ENCODE measurements around the gene AOC2. TPM values are rescaled to one million over a fixed set of nuclear protein-coding genes. Genes with fewer than 3 reads are reported as not detected.

AOC2 gene
- total RNA-seq, 3 donors from 2014 or later = 0.92 to 2.1 (median 0.96) TPM

GRCh38 chr17:42886283-42887176 lies 42.1 kb downstream of the AOC2 start:
- no peak for DNase-seq
- no peak for ATAC-seq
- Histone ChIP-seq H3K36me3 (ENCODE audit: low read depth) (no peaks in the 10 kb centered on the region), H3K4me3 (no peak overlapping the region), H3K9me3 (no peaks in the 10 kb centered on the region), H3K4me1 (ENCODE audit: low read depth) (no peaks in the 10 kb centered on the region)
- intact Hi-C loops (cut with DNase I, micrococcal nuclease) = no loop called here
- TF ChIP-seq CTCF (IDR thresholded peaks at IDR 0.05) = no peak

GRCh38 chr17:42889809-42890208 lies 45.4 kb downstream of the AOC2 start:
- H3K9me3 ChIP-seq = no peaks in the 10 kb centered on the region
- no peak for TF ChIP-seq CTCF (IDR thresholded peaks at IDR 0.05)
- peaks cover 5% of the 10 kb centered on the region for H3K4me1 ChIP-seq (ENCODE audit: low read depth)
- no peak for DNase-seq
- intact Hi-C loops (cut with DNase I, micrococcal nuclease) = no loop called here
- no peaks in the 10 kb centered on the region for H3K36me3 ChIP-seq (ENCODE audit: low read depth)
- ATAC-seq = no peak
- H3K4me3 ChIP-seq = no peak overlapping the region

- Histone ChIP-seq H3K4me1 (ENCODE audit: low read depth) (peaks cover 8% of the 10 kb centered on the region), H3K36me3 (ENCODE audit: low read depth) (no peaks in the 10 kb centered on the region), H3K4me3 (no peak overlapping the region), H3K9me3 (no peaks in the 10 kb centered on the region)
- TF ChIP-seq CTCF (IDR thresholded peaks at IDR 0.05) = no peak
- intact Hi-C loops (cut with DNase I, micrococcal nuclease) = no loop called here
- ATAC-seq (no peak), DNase-seq (peak in 2 of 3 donors; percentile 30 to 37)
Observed at GRCh38 chr17:42891539-42892152, 47.3 kb downstream of the AOC2 start.

GRCh38 chr17:42893359-42893758 lies 49.0 kb downstream of the AOC2 start:
- peaks cover 8% of the 10 kb centered on the region for H3K4me1 ChIP-seq (ENCODE audit: low read depth)
- DNase-seq = no peak

More at GRCh38 chr17:42893359-42893758, 49.0 kb downstream of the AOC2 start:
- no peak for TF ChIP-seq CTCF (IDR thresholded peaks at IDR 0.05)
- Histone ChIP-seq H3K9me3 (no peaks in the 10 kb centered on the region), H3K4me3 (no peak overlapping the region), H3K36me3 (ENCODE audit: low read depth) (no peaks in the 10 kb centered on the region)
- intact Hi-C loops (cut with DNase I, micrococcal nuclease) = no loop called here
- ATAC-seq = no peak
